ENCODE data around the gene AGTRAP.

Gene AGTRAP

DNA sequence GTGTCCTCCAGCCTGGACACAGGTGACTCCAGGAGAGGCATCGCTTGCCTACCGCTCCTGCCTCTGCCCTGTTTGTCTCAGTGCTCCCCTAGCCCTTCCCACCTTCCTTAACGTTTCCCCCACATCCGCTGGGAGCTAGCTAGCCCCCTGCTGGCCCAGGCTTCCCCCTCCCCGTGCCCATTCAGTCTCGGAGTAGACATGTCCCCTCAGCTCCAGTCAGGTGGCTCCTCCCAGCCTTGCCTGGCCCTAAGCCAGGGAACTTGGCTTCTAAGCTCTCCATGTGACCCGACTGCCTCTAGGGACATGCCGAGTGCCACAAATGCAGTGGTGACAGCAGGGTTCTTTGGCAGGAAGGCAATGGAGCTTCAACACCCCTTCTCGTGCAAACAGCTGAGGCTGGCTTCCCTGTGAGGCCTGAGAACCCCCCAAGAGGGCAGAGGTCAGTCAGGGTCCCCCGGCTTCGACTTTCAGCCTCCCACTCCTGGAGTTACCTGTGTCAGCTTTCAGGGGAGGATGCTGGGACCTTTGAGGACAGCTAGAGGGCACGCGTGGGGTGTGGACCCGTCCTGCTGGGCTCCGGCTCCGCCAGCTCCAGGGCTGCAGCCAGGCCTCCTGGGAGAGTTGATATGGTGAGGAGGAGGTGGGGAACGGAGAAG, 28.2 kb upstream of the AGTRAP start:
- DNase-seq (peak; percentile 38), ATAC-seq (ENCODE audit: insufficient read depth, low read depth) (peak; percentile 39; the same call in 1 of the 3 replicates)
- no peak overlapping the region for H3K9ac ChIP-seq (ENCODE audit: low read depth, low read length)
- no peak for TF ChIP-seq EZH2 (IDR thresholded peaks at IDR 0.05; ENCODE audit: borderline replicate concordance, low read depth, low read length, severe bottlenecking)
- TF ChIP-seq, protein P1, sequence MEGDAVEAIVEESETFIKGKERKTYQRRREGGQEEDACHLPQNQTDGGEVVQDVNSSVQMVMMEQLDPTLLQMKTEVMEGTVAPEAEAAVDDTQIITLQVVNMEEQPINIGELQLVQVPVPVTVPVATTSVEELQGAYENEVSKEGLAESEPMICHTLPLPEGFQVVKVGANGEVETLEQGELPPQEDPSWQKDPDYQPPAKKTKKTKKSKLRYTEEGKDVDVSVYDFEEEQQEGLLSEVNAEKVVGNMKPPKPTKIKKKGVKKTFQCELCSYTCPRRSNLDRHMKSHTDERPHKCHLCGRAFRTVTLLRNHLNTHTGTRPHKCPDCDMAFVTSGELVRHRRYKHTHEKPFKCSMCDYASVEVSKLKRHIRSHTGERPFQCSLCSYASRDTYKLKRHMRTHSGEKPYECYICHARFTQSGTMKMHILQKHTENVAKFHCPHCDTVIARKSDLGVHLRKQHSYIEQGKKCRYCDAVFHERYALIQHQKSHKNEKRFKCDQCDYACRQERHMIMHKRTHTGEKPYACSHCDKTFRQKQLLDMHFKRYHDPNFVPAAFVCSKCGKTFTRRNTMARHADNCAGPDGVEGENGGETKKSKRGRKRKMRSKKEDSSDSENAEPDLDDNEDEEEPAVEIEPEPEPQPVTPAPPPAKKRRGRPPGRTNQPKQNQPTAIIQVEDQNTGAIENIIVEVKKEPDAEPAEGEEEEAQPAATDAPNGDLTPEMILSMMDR (IDR thresholded peaks at IDR 0.05; ENCODE audit: borderline replicate concordance, extremely low read depth, low read length, poor library complexity, severe bottlenecking), result no peak
- H3K4me1 ChIP-seq (ENCODE audit: insufficient read depth, low read length), result no peaks in the 10 kb centered on the region
- H3K9me3 ChIP-seq (ENCODE audit: insufficient read depth, low read length, severe bottlenecking), result no peaks in the 10 kb centered on the region
- H3K36me3 ChIP-seq (ENCODE audit: insufficient read depth, low read length), result no peaks in the 10 kb centered on the region
- H3K4me2 ChIP-seq (ENCODE audit: insufficient read depth, low read length), result no peak overlapping the region
- no peaks in the 10 kb centered on the region for H3K79me2 ChIP-seq (ENCODE audit: insufficient read depth, low read length)
- H3K27me3 ChIP-seq (ENCODE audit: insufficient read depth, low read length, poor library complexity), result no peaks in the 10 kb centered on the region
- H3K27ac ChIP-seq (ENCODE audit: low read length), result no peak overlapping the region
- H2AFZ ChIP-seq (ENCODE audit: low read depth, low read length), result no peak overlapping the region
- H4K20me1 ChIP-seq (ENCODE audit: insufficient read depth, low read length), result peaks cover 7% of the 10 kb centered on the region
- no peak overlapping the region for H3K4me3 ChIP-seq (ENCODE audit: low read depth in 1 of 2, low read length in 2 of 2)

DNA sequence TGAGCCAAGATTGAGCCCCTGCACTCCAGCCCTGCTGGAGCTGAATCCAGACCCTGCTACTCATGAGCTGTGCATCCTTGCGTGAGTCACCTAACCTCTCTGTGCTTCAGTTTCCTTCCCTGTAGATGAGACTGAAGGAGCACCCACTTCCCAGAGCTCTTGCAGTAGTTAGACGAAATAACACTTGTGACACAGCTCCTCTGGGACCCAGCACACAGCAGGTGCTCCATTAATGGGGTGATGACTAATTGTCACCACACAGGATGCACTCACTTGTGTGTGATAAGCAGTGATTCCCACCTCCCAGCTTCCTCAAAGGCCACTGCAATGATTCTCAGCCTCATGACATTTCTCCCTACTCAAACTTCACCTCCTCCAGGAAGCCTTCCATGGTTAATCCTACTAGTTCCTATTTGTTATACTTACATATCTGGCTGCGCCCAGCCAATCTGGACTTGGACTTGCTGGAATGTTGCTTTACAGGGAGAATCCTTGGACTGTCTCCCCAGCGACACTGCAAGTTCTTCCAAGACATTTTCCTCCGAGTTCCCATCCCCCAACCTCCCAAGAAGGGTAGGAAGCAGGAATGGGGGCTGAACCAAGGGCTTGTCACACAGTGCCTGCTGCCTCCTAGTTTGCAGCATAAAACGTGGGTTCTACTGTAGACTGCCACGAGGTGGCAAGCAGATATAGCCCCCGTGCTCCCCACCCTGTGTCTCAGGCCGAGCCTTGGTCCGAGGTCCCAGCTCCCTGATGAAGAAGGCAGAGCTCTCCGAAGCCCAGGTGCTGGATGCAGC, 27.2 kb upstream of the AGTRAP start:
- H3K36me3 ChIP-seq (ENCODE audit: insufficient read depth, low read length), result no peaks in the 10 kb centered on the region
- H2AFZ ChIP-seq (ENCODE audit: low read depth, low read length), result no peak overlapping the region
- H3K4me1 ChIP-seq (ENCODE audit: insufficient read depth, low read length), result no peaks in the 10 kb centered on the region
- TF ChIP-seq, protein P1 (IDR thresholded peaks at IDR 0.05; ENCODE audit: borderline replicate concordance, extremely low read depth, low read length, poor library complexity, severe bottlenecking), result no peak
- no peak for TF ChIP-seq EZH2 (IDR thresholded peaks at IDR 0.05; ENCODE audit: borderline replicate concordance, low read depth, low read length, severe bottlenecking)
- no peak for ATAC-seq (ENCODE audit: insufficient read depth, low read depth)
- no peak for DNase-seq
- H3K4me2 ChIP-seq (ENCODE audit: insufficient read depth, low read length), result no peak overlapping the region
- H3K9ac ChIP-seq (ENCODE audit: low read depth, low read length), result no peak overlapping the region
- no peaks in the 10 kb centered on the region for H3K27me3 ChIP-seq (ENCODE audit: insufficient read depth, low read length, poor library complexity)
- H3K4me3 ChIP-seq (ENCODE audit: low read depth in 1 of 2, low read length in 2 of 2), result no peak overlapping the region
- H4K20me1 ChIP-seq (ENCODE audit: insufficient read depth, low read length), result peaks cover 4% of the 10 kb centered on the region; the same call in 1 of the 2 replicates
- no peaks in the 10 kb centered on the region for H3K79me2 ChIP-seq (ENCODE audit: insufficient read depth, low read length)
- no peaks in the 10 kb centered on the region for H3K9me3 ChIP-seq (ENCODE audit: insufficient read depth, low read length, severe bottlenecking)
- no peak overlapping the region for H3K27ac ChIP-seq (ENCODE audit: low read length)

DNA sequence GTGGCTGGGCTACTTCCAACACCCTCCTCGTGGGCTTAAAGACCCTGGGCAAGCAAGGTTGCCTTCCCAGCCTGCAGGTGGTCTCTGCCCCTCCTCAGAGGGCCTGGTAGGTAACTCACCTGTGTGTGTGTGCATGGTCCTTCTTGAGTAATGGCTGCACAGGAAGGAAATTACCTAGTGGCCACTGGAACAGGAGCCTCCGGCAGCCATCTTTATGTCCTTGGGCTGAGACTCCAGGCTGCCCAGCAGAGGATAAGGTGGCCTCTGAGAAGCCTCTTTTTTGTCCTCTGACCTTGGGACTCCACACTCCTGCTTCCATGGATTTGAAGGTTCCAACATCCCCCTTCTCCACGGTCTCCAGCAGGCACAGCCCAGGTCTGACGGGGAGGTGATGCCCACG, 24.4 kb upstream of the AGTRAP start:
- no peak for DNase-seq
- Histone ChIP-seq H4K20me1 (ENCODE audit: insufficient read depth, low read length) (peaks cover 4% of the 10 kb centered on the region; the same call in 1 of the 2 replicates), H3K4me3 (ENCODE audit: low read depth in 1 of 2, low read length in 2 of 2) (no peak overlapping the region), H3K79me2 (ENCODE audit: insufficient read depth, low read length) (no peaks in the 10 kb centered on the region), H3K4me1 (ENCODE audit: insufficient read depth, low read length) (no peaks in the 10 kb centered on the region), H3K27ac (ENCODE audit: low read length) (no peak overlapping the region), H2AFZ (ENCODE audit: low read depth, low read length) (no peak overlapping the region), H3K4me2 (ENCODE audit: insufficient read depth, low read length) (no peak overlapping the region), H3K9me3 (ENCODE audit: insufficient read depth, low read length, severe bottlenecking) (no peaks in the 10 kb centered on the region), H3K27me3 (ENCODE audit: insufficient read depth, low read length, poor library complexity) (no peaks in the 10 kb centered on the region), H3K9ac (ENCODE audit: low read depth, low read length) (no peak overlapping the region), H3K36me3 (ENCODE audit: insufficient read depth, low read length) (no peaks in the 10 kb centered on the region)
- no peak for ATAC-seq (ENCODE audit: insufficient read depth, low read depth)
- TF ChIP-seq, protein P1 (IDR thresholded peaks at IDR 0.05; ENCODE audit: borderline replicate concordance, extremely low read depth, low read length, poor library complexity, severe bottlenecking), result no peak
- TF ChIP-seq EZH2 (IDR thresholded peaks at IDR 0.05; ENCODE audit: borderline replicate concordance, low read depth, low read length, severe bottlenecking), result no peak

Data from DND-41 (cell line).